Smooth muscle cell (in vitro differentiated cells): ENCODE measurements around the gene MYO1D. TPM values are rescaled to one million over a fixed set of nuclear protein-coding genes. Genes with fewer than 3 reads are reported as not detected.

ENCODE experiments used
- DNase-seq: peaks from one replicate; lab custom pipeline; 2025; ENCODE audit not compliant: unreplicated experiment; lab: John Stamatoyannopoulos, UW
- H2AFZ ChIP-seq: fragments of 200-600 bp; sonication (generic); 2 replicates; pipeline ENCODE4 v1.6.0; 2016; ENCODE audit warnings: antibody characterized with exemption, low read depth, mild to moderate bottlenecking
- H3F3A ChIP-seq: fragments of 200-600 bp; sonication (generic); 2 replicates; pipeline ENCODE4 v1.6.0; 2017; ENCODE audit warnings: antibody characterized with exemption, low read depth
- H3K27ac ChIP-seq: fragments of 200-600 bp; sonication (generic); 2 replicates; pipeline ENCODE4 v1.5.1; 2016; ENCODE audit warnings: low read depth, mild to moderate bottlenecking
- H3K27me3 ChIP-seq: fragments of 200-600 bp; sonication (generic); 2 replicates; pipeline ENCODE4 v1.6.1; 2016; ENCODE audit warnings: low read depth, mild to moderate bottlenecking
- H3K36me3 ChIP-seq: fragments of 200-600 bp; sonication (generic); 2 replicates; pipeline ENCODE4 v1.5.1; 2016; ENCODE audit warnings: low read depth
- H3K4me1 ChIP-seq: fragments of 200-600 bp; sonication (generic); 2 replicates; pipeline ENCODE4 v1.5.1; 2016; ENCODE audit warnings: low read depth
- H3K4me2 ChIP-seq: fragments of 200-600 bp; sonication (generic); 2 replicates; pipeline ENCODE4 v1.6.0; 2016; ENCODE audit warnings: mild to moderate bottlenecking
- H3K4me3 ChIP-seq: fragments of 200-600 bp; sonication (generic); 2 replicates; pipeline ENCODE4 v1.5.1; 2016; ENCODE audit warnings: mild to moderate bottlenecking
- H3K79me2 ChIP-seq: fragments of 200-600 bp; sonication (generic); 2 replicates; pipeline ENCODE4 v1.6.0; 2016; ENCODE audit warnings: low read depth, mild to moderate bottlenecking
- H3K9ac ChIP-seq: fragments of 200-600 bp; sonication (generic); 2 replicates; pipeline ENCODE4 v1.6.0; 2016; ENCODE audit warnings: low read depth
- H3K9me3 ChIP-seq: fragments of 200-600 bp; sonication (generic); replicated peaks from 2 replicates; pipeline ENCODE4 v1.5.1; 2016; ENCODE audit warnings: low read depth
- H4K20me1 ChIP-seq: fragments of 200-600 bp; sonication (generic); 2 replicates; pipeline ENCODE4 v1.6.0; 2016; ENCODE audit warnings: low read depth
- CTCF ChIP-seq: fragments of 200-600 bp; sonication (generic); IDR thresholded peaks from 2 replicates; pipeline ENCODE4 v1.5.1; 2017; ENCODE audit warnings: borderline replicate concordance, mild to moderate bottlenecking, antibody characterized with exemption; ENCODE audit not compliant: insufficient read depth, poor library complexity, severe bottlenecking
- WGBS: methylation state at CpG from one replicate; pipeline ENCODE4 v1.1.7; 2016; ENCODE audit warnings: low lambda C conversion rate; 5-methylcytosine and 5-hydroxymethylcytosine counted together
- polyA plus RNA-seq: library from polyadenylated mRNA; unstranded; fragments of >200 nt; fragmentation: Nextera tagmentation; extraction: Ambion mirVana; gene quantifications from 2 replicates; pipeline ENCODE4 v1.2.1, GENCODE V29; 2016
- total RNA-seq: library from RNA; depleted of rRNA; stranded (reverse); fragments of >200 nt; gene quantifications from 2 replicates; pipeline ENCODE4 v1.2.3, GENCODE V29; 2014

The MYO1D gene
- total and polyA plus RNA-seq, 2 experiments from 2014 or later, result 13.9 to 35.7 TPM

- Histone ChIP-seq H3K4me2 (no peak overlapping the region), H3K79me2 (no peaks in the 10 kb centered on the region), H3F3A (no peaks in the 10 kb centered on the region), H3K36me3 (no peaks in the 10 kb centered on the region), H2AFZ (no peak overlapping the region), H3K27ac (no peak overlapping the region), H4K20me1 (no peaks in the 10 kb centered on the region), H3K4me1 (peaks cover 8% of the 10 kb centered on the region), H3K9ac (no peak overlapping the region), H3K9me3 (no peaks in the 10 kb centered on the region), H3K27me3 (no peaks in the 10 kb centered on the region), H3K4me3 (no peak overlapping the region)
- 82% methylated on average over 7 of the region's 7 CpGs for WGBS
- no peak for TF ChIP-seq CTCF
- no peak for DNase-seq
Observed at GRCh38 chr17:32609884-32610650, 266.9 kb downstream of the MYO1D start.

GRCh38 chr17:32609085-32609484, 267.8 kb downstream of the MYO1D start:
- no peak for DNase-seq
- H3K9me3 ChIP-seq, result no peaks in the 10 kb centered on the region
- H3K9ac ChIP-seq, result no peak overlapping the region
- peaks cover 8% of the 10 kb centered on the region for H3K4me1 ChIP-seq
- WGBS, result 92% methylated on average over 7 of the region's 7 CpGs
- no peak for TF ChIP-seq CTCF
- no peak overlapping the region for H3K4me2 ChIP-seq
- H3K79me2 ChIP-seq, result no peaks in the 10 kb centered on the region
- no peak overlapping the region for H3K27ac ChIP-seq
- H3F3A ChIP-seq, result no peaks in the 10 kb centered on the region
- no peaks in the 10 kb centered on the region for H3K36me3 ChIP-seq
- H4K20me1 ChIP-seq, result no peaks in the 10 kb centered on the region
- no peak overlapping the region for H2AFZ ChIP-seq
- no peaks in the 10 kb centered on the region for H3K27me3 ChIP-seq
- H3K4me3 ChIP-seq, result no peak overlapping the region

- H3K36me3 ChIP-seq, result no peaks in the 10 kb centered on the region
- DNase-seq, result no peak
- no peak overlapping the region for H3K4me2 ChIP-seq
- H3K9me3 ChIP-seq, result no peaks in the 10 kb centered on the region
- no peak overlapping the region for H3K27ac ChIP-seq
- no peaks in the 10 kb centered on the region for H3F3A ChIP-seq
- no peaks in the 10 kb centered on the region for H3K79me2 ChIP-seq
- no peaks in the 10 kb centered on the region for H3K27me3 ChIP-seq
- H3K9ac ChIP-seq, result no peak overlapping the region
- H2AFZ ChIP-seq, result no peak overlapping the region
- no peak overlapping the region for H3K4me3 ChIP-seq
- peaks cover 8% of the 10 kb centered on the region for H3K4me1 ChIP-seq
- H4K20me1 ChIP-seq, result no peaks in the 10 kb centered on the region
- no peak for TF ChIP-seq CTCF
Observed at GRCh38 chr17:32608267-32608666, 268.7 kb downstream of the MYO1D start.

GRCh38 chr17:32604966-32605365, 272.0 kb downstream of the MYO1D start:
- no peaks in the 10 kb centered on the region for H3F3A ChIP-seq
- no peak overlapping the region for H3K4me3 ChIP-seq
- H3K9ac ChIP-seq, result no peak overlapping the region
- peaks cover 15% of the 10 kb centered on the region for H3K4me1 ChIP-seq
- no peaks in the 10 kb centered on the region for H3K79me2 ChIP-seq
- no peaks in the 10 kb centered on the region for H3K36me3 ChIP-seq
- DNase-seq, result no peak
- 92% methylated on average over 4 of the region's 4 CpGs for WGBS
- H3K27me3 ChIP-seq, result no peaks in the 10 kb centered on the region
- H4K20me1 ChIP-seq, result no peaks in the 10 kb centered on the region
- TF ChIP-seq CTCF, result no peak
- H2AFZ ChIP-seq, result no peak overlapping the region
- H3K27ac ChIP-seq, result no peak overlapping the region
- H3K9me3 ChIP-seq, result peaks cover 3% of the 10 kb centered on the region
- no peak overlapping the region for H3K4me2 ChIP-seq
